Measurements from ENCODE around the gene LPIN3. TPM values are rescaled to one million over a fixed set of nuclear protein-coding genes. Genes with fewer than 3 reads are reported as not detected.

The LPIN3 gene
- total and polyA plus RNA-seq, 2 donors (not counting 3 experiments of a cell fraction or from before 2014, with no cell fraction given) = 2.1 to 3.0 TPM

DNA sequence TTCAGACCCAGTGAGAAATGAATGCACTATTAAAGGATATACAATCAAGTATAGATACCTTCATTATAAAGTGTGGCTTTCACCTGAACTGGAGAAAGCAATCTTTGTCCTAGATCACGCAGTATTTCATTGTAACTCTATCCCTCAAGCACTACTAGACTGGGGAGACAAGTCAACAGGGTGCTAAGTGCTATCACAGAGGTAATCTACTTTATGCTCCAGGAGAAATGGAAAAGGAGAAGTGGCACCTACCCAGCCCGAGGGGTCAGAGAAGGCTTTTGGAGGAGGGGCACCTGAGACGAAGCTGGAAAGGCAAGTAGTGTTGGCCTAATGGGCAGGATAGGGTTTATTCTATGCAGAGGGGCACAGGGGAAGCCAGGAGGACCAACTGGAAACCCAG lies 40.2 kb upstream of the LPIN3 start:
- Histone ChIP-seq H3K36me3 (ENCODE audit: control insufficient read depth in 2 of 2, extremely low read depth in 1 of 2, insufficient read depth in 2 of 2, low read length in 2 of 2) (no peaks in the 10 kb centered on the region), H3K4me3 (replicated peaks in 1 of 3; ENCODE audit: insufficient read depth in 1 of 3, low read depth in 1 of 3, low read length in 3 of 3) (no peak overlapping the region), H2AFZ (ENCODE audit: low read depth, low read length) (no peak overlapping the region), H3K27ac (ENCODE audit: insufficient read depth, low read depth, low read length) (no peak overlapping the region), H4K20me1 (replicated peaks; ENCODE audit: control insufficient read depth, extremely low read depth, insufficient read depth, low read length) (no peaks in the 10 kb centered on the region), H3K9me1 (replicated peaks; ENCODE audit: control insufficient read depth, extremely low read depth, insufficient read depth, low read length) (no peaks in the 10 kb centered on the region), H3K79me2 (ENCODE audit: control insufficient read depth, insufficient read depth, low read length) (peaks cover 21% of the 10 kb centered on the region), H3K4me2 (ENCODE audit: insufficient read depth, low read length) (no peak overlapping the region), H3K4me1 (ENCODE audit: control insufficient read depth, extremely low read depth, insufficient read depth, low read length) (peaks cover 17% of the 10 kb centered on the region), H3K27me3 (ENCODE audit: control insufficient read depth in 2 of 2, insufficient read depth in 2 of 2, low read length in 2 of 2) (no peaks in the 10 kb centered on the region), H3K9ac (replicated peaks; ENCODE audit: extremely low read depth, insufficient read depth, low read length) (no peak overlapping the region), H3K9me3 (replicated peaks; ENCODE audit: control insufficient read depth, insufficient read depth, low read length) (no peaks in the 10 kb centered on the region)
- FAIRE-seq (no peak), DNase-seq (ENCODE audit: low read depth, low spot score) (no peak)
- ChIA-PET POLR2A (interaction anchor here (0.7 kb wide), 1 partner anchor 26 kb away, joined by 5 read pairs; no protein-coding TSS in a partner anchor), CTCF (no interaction called here)
- BruUV-seq (replicated peaks) = no TSS peak
- TF ChIP-seq JUN (IDR thresholded peaks at IDR 0.05; ENCODE audit: borderline replicate concordance, insufficient read depth, insufficient read length, low read depth) (no peak), POLR2A (IDR thresholded peaks at IDR 0.05; ENCODE audit: low read depth, low read length) (no peak), POLR2AphosphoS5 (IDR thresholded peaks at IDR 0.05; ENCODE audit: insufficient read depth, low read depth, low read length) (no peak), MYC (IDR thresholded peaks at IDR 0.05; ENCODE audit: low read depth, low read length) (no peak), GATA2 (IDR thresholded peaks at IDR 0.05; ENCODE audit: insufficient read depth, insufficient read length, low read depth, low read length) (no peak), FOS (IDR thresholded peaks at IDR 0.05; ENCODE audit: borderline replicate concordance, insufficient read depth, low read length) (no peak), EZH2 (IDR thresholded peaks at IDR 0.05; ENCODE audit: borderline replicate concordance, low read depth, low read length, severe bottlenecking) (no peak)
- TF ChIP-seq, protein P1, sequence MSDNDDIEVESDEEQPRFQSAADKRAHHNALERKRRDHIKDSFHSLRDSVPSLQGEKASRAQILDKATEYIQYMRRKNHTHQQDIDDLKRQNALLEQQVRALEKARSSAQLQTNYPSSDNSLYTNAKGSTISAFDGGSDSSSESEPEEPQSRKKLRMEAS (IDR thresholded peaks at IDR 0.05; ENCODE audit: insufficient read depth, insufficient read length) = no peak
- intact Hi-C loops (cut with micrococcal nuclease) = loop anchor here (2.0 kb wide), 1 partner anchor 20 kb away; no protein-coding TSS in a partner anchor
- dilution Hi-C loops (cut with MboI; ENCODE audit: extremely low pct_ligation_motif_present, low sequenced_read_pairs) = no loop called here

DNA sequence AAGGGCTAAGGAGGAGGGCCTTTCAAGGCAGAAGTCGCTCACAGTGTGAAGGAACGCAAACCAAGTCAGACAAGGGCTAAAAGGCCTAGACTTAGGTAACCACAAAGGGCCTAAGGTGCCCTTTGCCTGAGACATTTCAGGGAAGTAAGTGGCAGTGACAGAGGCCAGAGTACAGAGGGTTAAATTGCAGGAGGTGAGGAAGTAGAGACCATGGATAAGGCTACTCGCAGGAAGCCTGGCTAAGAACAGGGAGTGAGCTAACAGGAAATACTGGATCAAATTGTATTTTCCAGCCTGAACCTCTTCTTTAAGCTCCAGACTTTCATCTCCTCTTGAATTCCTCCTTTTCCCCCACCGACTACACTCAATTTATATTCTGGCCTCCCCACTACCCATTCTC lies 39.7 kb upstream of the LPIN3 start:
- CTCF ChIA-PET = no interaction called here
- dilution Hi-C loops (cut with MboI; ENCODE audit: extremely low pct_ligation_motif_present, low sequenced_read_pairs) = no loop called here
- FAIRE-seq = peak; percentile 84
- POLR2A ChIA-PET = no interaction called here
- TF ChIP-seq POLR2A (IDR thresholded peaks at IDR 0.05; ENCODE audit: low read depth, low read length) (no peak), GATA2 (IDR thresholded peaks at IDR 0.05; ENCODE audit: insufficient read depth, insufficient read length, low read depth, low read length) (peak; percentile 23)
- Histone ChIP-seq H3K27ac (ENCODE audit: insufficient read depth, low read depth, low read length) (no peak overlapping the region), H3K36me3 (ENCODE audit: control insufficient read depth in 2 of 2, extremely low read depth in 1 of 2, insufficient read depth in 2 of 2, low read length in 2 of 2) (no peaks in the 10 kb centered on the region), H3K27me3 (ENCODE audit: control insufficient read depth in 2 of 2, insufficient read depth in 2 of 2, low read length in 2 of 2) (no peaks in the 10 kb centered on the region), H3K4me1 (ENCODE audit: control insufficient read depth, extremely low read depth, insufficient read depth, low read length) (peaks cover 17% of the 10 kb centered on the region), H3K4me2 (ENCODE audit: insufficient read depth, low read length) (peak overlapping the region; percentile 28), H2AFZ (ENCODE audit: low read depth, low read length) (peak overlapping the region; percentile 23), H3K79me2 (ENCODE audit: control insufficient read depth, insufficient read depth, low read length) (peaks cover 21% of the 10 kb centered on the region), H3K9me1 (replicated peaks; ENCODE audit: control insufficient read depth, extremely low read depth, insufficient read depth, low read length) (no peaks in the 10 kb centered on the region), H3K9me3 (replicated peaks; ENCODE audit: control insufficient read depth, insufficient read depth, low read length) (no peaks in the 10 kb centered on the region), H3K4me3 (replicated peaks in 1 of 3; ENCODE audit: insufficient read depth in 1 of 3, low read depth in 1 of 3, low read length in 3 of 3) (no peak overlapping the region), H4K20me1 (replicated peaks; ENCODE audit: control insufficient read depth, extremely low read depth, insufficient read depth, low read length) (no peaks in the 10 kb centered on the region), H3K9ac (replicated peaks; ENCODE audit: extremely low read depth, insufficient read depth, low read length) (no peak overlapping the region)
- DNase-seq (ENCODE audit: low read depth, low spot score) = peak; percentile 41
- no TSS peak for BruUV-seq (replicated peaks)
- intact Hi-C loops (cut with micrococcal nuclease) = loop anchor here (2.0 kb wide), 1 partner anchor 20 kb away; no protein-coding TSS in a partner anchor
